GM19035 (cell line): ENCODE data around the gene NMRK1.
A peak's percentile ranks its signal among the peaks of the same experiment; 100 is the strongest.

Experiments used
- ATAC-seq: cut with Tn5 transposase; IDR thresholded peaks from one replicate; pipeline ENCODE4 v1.9.1; 2021; ENCODE audit not compliant: unreplicated experiment

NMRK1 gene

GRCh38 chr9:75063556-75064305 is 24.2 kb downstream of the NMRK1 start:
- ATAC-seq = no peak

- ATAC-seq = no peak
Observed at GRCh38 chr9:75061169-75061568, 26.8 kb downstream of the NMRK1 start.

- no peak for ATAC-seq
Observed at GRCh38 chr9:75054368-75055001, 33.5 kb downstream of the NMRK1 start.

DNA sequence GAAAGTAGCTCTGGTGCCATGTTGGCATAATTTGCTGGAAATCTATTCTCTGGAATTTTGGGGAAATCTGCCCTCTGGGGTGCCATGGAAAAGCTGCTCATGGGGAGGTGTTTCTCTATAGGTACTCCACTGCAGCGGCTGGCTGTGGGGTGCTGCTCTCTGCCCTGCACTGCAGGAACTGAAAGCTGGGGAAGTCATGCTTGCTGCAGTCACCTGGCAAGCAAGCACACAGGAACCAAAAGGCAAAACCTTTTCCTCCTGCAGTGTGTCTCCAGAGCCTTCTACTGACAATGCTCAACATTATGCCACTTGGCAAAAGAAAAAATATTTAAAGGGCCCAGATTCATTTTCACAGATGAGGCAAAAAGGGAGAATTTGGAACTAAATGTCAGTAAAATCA is 34.1 kb downstream of the NMRK1 start:
- ATAC-seq = peak; percentile 83

- no peak for ATAC-seq
Observed at GRCh38 chr9:75051285-75051684, 36.7 kb downstream of the NMRK1 start.

- ATAC-seq = no peak
Observed at GRCh38 chr9:75047506-75047905, 40.4 kb downstream of the NMRK1 start.

DNA sequence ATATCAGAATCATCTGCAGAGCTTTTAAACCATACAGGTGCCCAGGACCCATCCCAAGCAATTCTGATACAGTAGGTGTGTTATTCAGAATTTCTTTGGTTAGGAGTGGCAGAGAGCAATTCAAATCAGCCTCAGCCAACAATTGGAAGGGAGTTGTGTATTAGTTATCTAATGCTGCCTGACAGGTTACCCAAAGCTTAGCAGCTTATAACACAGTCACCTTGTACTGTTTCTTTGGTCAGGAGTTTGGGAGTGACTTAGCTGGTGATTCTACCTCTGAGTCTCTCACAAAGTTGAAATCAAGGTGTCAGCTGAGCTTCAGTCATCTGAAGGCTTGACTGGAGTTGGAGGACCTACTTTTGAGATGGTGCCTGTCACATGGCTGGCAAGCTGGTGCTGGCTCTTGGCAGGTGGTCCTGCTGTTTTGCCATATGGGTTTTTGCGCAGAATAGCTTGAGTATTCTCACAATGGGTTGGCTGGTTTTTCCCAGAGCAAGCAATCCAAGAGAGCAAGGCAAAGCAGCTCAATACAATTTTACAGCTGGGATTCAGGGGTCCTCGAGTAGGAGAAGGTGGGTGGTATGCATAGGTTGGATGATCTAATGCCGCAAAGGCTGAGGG is 41.1 kb downstream of the NMRK1 start:
- no peak for ATAC-seq

DNA sequence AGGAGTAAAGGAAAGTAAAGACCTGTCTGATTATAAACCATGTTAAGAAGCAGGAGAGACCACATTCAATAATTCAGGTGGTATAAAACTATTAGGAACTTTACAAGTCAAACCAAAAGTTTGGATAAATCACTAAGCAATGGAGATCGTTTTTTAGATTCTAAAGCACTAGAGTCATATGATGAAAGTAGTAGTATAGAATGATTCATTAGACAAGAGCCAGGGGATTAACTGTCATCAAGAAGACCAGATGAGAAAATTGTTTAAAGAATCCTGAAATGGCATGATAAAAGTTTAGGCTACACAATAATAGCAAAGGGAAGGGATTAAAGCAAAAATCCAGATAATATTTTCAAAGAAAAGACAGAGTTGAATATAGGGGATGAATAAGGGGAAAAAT is 46.9 kb downstream of the NMRK1 start:
- no peak for ATAC-seq

- ATAC-seq = no peak
Observed at GRCh38 chr9:75039801-75040200, 48.2 kb downstream of the NMRK1 start.

GRCh38 chr9:75039009-75039408 is 48.9 kb downstream of the NMRK1 start:
- no peak for ATAC-seq

DNA sequence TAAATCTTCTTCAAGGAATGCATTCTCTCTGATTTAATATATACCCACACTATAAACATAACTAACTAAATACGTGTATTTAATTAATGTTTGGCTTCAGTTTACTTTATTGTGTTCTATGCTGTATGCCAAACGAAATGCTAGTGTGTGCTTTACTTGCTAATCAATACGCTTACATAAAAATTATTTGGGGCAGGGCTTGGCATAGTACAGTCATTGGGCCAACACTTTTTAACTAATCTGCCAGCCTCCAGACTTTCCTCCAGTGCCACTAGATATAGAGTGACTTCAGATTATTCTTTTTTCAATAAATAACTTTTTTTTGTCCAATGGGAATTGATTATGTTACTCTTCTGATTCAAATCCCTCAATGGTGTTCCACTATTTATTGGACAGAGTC is 51.2 kb downstream of the NMRK1 start:
- no peak for ATAC-seq

- no peak for ATAC-seq
Observed at GRCh38 chr9:75033791-75034473, 54.0 kb downstream of the NMRK1 start.

DNA sequence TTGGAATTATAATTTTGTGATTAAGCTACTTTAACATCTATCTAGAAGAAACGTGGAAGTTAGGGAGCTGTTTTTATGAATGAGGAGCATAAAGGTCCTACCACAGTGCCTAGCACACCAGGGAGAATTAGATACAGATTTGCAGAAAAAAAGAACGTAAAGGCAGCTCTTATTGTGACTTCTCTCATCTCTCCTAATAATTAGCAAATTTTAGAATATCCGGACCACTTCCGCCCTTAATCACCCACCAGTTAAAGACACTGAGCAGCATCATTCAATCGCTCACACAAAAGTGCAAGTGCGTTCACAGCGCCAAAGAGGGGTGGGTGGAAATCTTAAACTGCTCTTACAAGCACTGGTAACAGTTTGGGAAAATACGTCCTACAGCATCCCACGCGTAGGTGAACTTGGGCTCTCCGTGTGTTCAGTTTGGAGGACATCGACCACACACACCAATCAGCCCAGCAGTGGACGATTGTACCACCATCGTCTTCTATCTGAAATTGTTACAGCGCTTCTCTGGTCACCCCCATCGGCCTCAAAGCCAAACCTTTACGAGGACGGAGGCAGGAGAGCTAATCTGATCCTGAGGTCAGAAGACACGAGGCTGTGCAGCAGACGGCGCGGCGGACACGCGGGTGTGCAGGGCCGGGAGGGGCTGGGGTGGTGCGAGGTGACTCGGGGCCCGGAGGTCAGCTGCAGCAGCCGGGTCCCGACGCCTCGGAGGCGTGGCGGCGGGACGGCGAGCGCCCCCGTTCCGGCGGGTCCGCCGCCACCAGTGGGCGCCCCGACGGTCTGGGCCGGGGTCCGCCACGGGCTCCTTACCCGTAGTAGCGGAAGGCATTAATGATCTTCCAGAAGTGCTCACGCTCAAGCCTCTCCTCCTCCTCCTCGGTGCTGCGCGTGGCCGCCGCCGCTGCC is 60.5 kb downstream of the NMRK1 start:
- ATAC-seq = peak; percentile 54

GRCh38 chr9:75023846-75024245 is 64.1 kb downstream of the NMRK1 start:
- no peak for ATAC-seq

GRCh38 chr9:75019654-75020053 is 68.3 kb downstream of the NMRK1 start:
- no peak for ATAC-seq

DNA sequence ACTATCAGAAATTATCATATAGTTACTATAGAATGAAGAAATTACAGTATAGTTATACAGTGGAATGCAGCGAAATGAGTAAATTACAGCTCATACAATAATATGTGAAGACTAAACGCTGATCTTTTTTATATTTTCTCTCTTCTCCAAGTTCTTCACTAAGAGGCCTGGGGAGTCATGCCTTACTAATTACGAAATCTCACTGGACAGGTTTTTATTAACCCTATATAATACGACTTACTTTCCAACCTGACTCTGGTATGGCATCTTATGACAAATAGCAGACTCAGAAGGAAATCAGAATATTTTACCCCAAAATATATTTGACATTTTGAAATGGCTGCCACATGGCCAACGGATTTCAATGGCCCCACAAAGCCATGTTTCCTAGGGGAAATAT is 68.9 kb downstream of the NMRK1 start:
- no peak for ATAC-seq

- ATAC-seq = no peak
Observed at GRCh38 chr9:75017378-75017777, 70.6 kb downstream of the NMRK1 start.

DNA sequence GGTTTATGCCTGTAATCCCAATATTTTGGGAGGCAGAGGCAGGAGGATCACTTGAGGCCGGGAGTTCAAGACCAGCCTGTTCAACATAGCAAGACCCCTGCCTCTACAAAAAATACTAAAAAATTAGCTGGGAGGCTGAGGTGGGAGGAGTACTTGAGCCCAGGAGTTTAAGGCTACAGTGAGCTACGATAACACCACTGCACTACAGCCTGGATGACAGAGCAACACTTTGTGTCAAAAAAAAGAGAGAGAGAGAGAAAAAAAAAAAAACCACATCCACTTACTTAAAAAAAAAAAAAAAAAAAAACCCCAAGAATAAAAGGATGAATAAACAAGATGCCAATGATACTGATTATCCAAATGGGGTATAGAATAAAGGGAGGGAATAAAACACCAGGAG is 74.2 kb downstream of the NMRK1 start:
- ATAC-seq = no peak
